ENCODE results near the gene CCT6B. TPM values are rescaled to one million over a fixed set of nuclear protein-coding genes. Genes with fewer than 3 reads are reported as not detected.

The CCT6B gene
- total and polyA plus RNA-seq, 2 of the 13 experiments (the other 11 are each of a cell fraction or from before 2014, with no cell fraction given): 0.41 to 1.4 TPM

DNA sequence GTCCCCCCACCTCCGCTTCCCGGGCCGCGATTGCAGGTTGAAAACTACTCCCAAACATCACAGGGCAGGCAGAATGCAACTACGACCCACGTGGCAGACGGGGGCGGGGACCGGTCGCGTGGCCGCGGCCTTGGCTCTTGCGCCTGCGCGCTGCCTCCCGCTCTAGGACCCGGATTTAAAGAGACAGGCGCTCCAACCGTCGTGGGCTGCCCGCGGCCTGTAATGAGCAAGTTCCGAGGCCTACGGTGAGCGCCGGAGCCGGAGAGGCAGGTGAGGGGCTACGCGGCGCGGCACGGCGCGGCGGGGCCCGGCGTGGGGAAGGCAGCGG, 19.1 kb upstream of the CCT6B start, which contains the start of gene LIG3 (continued):
- TF ChIP-seq SP140L (CRISPR knock-in tag; IDR thresholded peaks at IDR 0.05; ENCODE audit: borderline replicate concordance): no peak
- 0 out of 2 replicates have a peak, but pooled peaks have one; percentile 19 for TF ChIP-seq CEBPB (IDR thresholded peaks at IDR 0.05; ENCODE audit: borderline replicate concordance, low read depth, low read length)
- TF ChIP-seq, protein P1, sequence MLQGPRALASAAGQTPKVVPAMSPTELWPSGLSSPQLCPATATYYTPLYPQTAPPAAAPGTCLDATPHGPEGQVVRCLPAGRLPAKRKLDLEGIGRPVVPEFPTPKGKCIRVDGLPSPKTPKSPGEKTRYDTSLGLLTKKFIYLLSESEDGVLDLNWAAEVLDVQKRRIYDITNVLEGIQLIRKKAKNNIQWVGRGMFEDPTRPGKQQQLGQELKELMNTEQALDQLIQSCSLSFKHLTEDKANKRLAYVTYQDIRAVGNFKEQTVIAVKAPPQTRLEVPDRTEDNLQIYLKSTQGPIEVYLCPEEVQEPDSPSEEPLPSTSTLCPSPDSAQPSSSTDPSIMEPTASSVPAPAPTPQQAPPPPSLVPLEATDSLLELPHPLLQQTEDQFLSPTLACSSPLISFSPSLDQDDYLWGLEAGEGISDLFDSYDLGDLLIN (CRISPR knock-in tag; IDR thresholded peaks at IDR 0.05; ENCODE audit: borderline replicate concordance): no peak
- TF ChIP-seq, protein P2, sequence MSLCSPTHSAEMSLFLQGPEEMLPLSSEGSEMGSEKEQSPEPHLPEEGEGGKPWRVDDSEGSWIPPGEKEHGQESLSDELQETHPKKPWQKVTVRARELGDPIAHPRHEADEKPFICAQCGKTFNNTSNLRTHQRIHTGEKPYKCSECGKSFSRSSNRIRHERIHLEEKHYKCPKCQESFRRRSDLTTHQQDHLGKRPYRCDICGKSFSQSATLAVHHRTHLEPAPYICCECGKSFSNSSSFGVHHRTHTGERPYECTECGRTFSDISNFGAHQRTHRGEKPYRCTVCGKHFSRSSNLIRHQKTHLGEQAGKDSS (CRISPR knock-in tag; IDR thresholded peaks at IDR 0.05; ENCODE audit: borderline replicate concordance, low read depth): no peak
- TF ChIP-seq NRL (CRISPR knock-in tag; IDR thresholded peaks at IDR 0.05; ENCODE audit: borderline replicate concordance): peak; percentile 7; the same call in 1 of the 2 replicates
- no peak for TF ChIP-seq SRY (CRISPR knock-in tag; IDR thresholded peaks at IDR 0.05)
- no peak for TF ChIP-seq ISX (CRISPR knock-in tag; conservative IDR thresholded peaks at IDR 0.05)
- TF ChIP-seq ZNF180 (CRISPR knock-in tag; IDR thresholded peaks at IDR 0.05; ENCODE audit: borderline replicate concordance, low read depth): no peak
- 0 out of 2 replicates have a peak, but pooled peaks have one; percentile 59 for TF ChIP-seq RXRA (CRISPR knock-in tag; IDR thresholded peaks at IDR 0.05)
- no peak for TF ChIP-seq JUND (CRISPR knock-in tag; IDR thresholded peaks at IDR 0.05)
- TF ChIP-seq, protein P3, sequence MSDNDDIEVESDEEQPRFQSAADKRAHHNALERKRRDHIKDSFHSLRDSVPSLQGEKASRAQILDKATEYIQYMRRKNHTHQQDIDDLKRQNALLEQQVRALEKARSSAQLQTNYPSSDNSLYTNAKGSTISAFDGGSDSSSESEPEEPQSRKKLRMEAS (IDR thresholded peaks at IDR 0.05): peak; percentile 98
- TF ChIP-seq ZNF350 (CRISPR knock-in tag; IDR thresholded peaks at IDR 0.05; ENCODE audit: borderline replicate concordance, low read depth): peak; percentile 42; the same call in 1 of the 2 replicates
- TF ChIP-seq PAX8 (CRISPR knock-in tag; IDR thresholded peaks at IDR 0.05; ENCODE audit: borderline replicate concordance): no peak
- TF ChIP-seq, protein P4, sequence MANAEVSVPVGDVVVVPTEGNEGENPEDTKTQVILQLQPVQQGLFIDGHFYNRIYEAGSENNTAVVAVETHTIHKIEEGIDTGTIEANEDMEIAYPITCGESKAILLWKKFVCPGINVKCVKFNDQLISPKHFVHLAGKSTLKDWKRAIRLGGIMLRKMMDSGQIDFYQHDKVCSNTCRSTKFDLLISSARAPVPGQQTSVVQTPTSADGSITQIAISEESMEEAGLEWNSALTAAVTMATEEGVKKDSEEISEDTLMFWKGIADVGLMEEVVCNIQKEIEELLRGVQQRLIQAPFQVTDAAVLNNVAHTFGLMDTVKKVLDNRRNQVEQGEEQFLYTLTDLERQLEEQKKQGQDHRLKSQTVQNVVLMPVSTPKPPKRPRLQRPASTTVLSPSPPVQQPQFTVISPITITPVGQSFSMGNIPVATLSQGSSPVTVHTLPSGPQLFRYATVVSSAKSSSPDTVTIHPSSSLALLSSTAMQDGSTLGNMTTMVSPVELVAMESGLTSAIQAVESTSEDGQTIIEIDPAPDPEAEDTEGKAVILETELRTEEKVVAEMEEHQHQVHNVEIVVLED (CRISPR knock-in tag; IDR thresholded peaks at IDR 0.05; ENCODE audit: borderline replicate concordance): no peak; the same call in 1 of the 2 replicates
- no peak for TF ChIP-seq EHMT2 (IDR thresholded peaks at IDR 0.05; ENCODE audit: borderline replicate concordance, low read depth, low read length)
- TF ChIP-seq, protein P5, sequence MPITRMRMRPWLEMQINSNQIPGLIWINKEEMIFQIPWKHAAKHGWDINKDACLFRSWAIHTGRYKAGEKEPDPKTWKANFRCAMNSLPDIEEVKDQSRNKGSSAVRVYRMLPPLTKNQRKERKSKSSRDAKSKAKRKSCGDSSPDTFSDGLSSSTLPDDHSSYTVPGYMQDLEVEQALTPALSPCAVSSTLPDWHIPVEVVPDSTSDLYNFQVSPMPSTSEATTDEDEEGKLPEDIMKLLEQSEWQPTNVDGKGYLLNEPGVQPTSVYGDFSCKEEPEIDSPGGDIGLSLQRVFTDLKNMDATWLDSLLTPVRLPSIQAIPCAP (CRISPR knock-in tag; IDR thresholded peaks at IDR 0.05; ENCODE audit: low read depth): no peak
- TF ChIP-seq, protein P6, sequence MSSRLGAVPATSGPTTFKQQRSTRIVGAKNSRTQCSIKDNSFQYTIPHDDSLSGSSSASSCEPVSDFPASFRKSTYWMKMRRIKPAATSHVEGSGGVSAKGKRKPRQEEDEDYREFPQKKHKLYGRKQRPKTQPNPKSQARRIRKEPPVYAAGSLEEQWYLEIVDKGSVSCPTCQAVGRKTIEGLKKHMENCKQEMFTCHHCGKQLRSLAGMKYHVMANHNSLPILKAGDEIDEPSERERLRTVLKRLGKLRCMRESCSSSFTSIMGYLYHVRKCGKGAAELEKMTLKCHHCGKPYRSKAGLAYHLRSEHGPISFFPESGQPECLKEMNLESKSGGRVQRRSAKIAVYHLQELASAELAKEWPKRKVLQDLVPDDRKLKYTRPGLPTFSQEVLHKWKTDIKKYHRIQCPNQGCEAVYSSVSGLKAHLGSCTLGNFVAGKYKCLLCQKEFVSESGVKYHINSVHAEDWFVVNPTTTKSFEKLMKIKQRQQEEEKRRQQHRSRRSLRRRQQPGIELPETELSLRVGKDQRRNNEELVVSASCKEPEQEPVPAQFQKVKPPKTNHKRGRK (CRISPR knock-in tag; IDR thresholded peaks at IDR 0.05): no peak
- TF ChIP-seq ZBTB3 (CRISPR knock-in tag; IDR thresholded peaks at IDR 0.05; ENCODE audit: borderline replicate concordance, low read depth): no peak
- TF ChIP-seq ZNF367 (CRISPR knock-in tag; IDR thresholded peaks at IDR 0.05; ENCODE audit: borderline replicate concordance): no peak
- no peak for TF ChIP-seq ATRX (CRISPR knock-in tag; IDR thresholded peaks at IDR 0.05; ENCODE audit: borderline replicate concordance)
- TF ChIP-seq NFIC (IDR thresholded peaks at IDR 0.05; ENCODE audit: low read length): no peak
- 0 out of 2 replicates have a peak, but pooled peaks have one; percentile 7 for TF ChIP-seq PHF21A (CRISPR knock-in tag; IDR thresholded peaks at IDR 0.05)
- TF ChIP-seq ZNF747 (CRISPR knock-in tag; IDR thresholded peaks at IDR 0.05; ENCODE audit: borderline replicate concordance): no peak
